Activated CD4-positive, CD25-positive, alpha-beta regulatory T cell treated with anti-CD3 and anti-CD28 coated beads, Interleukin-2, amount 50 U/mL, for 24 hours (primary cell): ENCODE data around the gene FBXL16.
"Not testable (repeated sequence)": the region's sequence is repeated elsewhere in the genome, so short reads cannot be mapped to it uniquely, and the experiment has no call there.

Experiments
- ATAC-seq, 2 donors: fragments of 150-1000 bp; cut with Tn5 transposase; one replicate each; pipeline ENCODE4 v1.10.0; 2021; ENCODE audit warnings: mild to moderate bottlenecking in 1 of 2, moderate library complexity in 1 of 2

FBXL16 gene

DNA sequence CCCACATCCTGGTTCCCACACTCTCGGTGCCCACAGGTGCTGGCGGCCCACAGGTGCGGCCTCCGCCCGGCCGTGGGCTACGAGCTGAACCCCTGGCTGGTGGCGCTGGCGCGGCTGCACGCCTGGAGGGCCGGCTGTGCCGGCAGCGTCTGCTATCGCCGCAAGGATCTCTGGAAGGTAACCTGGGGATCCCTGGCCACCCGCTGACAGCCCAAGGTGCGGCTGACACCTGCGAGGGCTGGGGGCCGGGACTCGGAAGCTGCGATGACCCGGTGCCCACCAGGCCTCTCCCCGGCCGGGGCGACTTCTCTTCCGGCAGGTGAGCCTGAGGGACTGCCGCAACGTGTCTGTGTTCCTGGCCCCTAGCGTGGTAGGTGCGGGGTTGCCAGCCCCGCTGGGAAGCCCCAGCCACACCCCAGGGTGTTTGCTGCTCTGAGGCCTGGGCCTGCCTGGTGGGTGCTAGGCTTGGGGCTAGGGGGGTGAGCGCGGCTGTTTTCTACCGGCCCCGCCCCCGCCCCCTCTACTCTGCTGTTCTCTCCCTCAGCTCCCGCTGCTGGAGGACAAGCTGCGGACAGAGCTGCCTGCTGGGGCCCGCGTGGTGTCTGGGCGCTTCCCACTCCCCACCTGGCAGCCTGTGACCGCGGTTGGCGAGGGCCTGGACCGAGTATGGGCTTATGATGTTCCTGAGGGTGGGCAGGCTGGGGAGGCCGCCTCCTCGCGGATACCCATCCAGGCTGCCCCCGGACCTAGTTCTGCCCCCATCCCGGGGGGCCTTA, 16.4 kb upstream of the FBXL16 start:
- ATAC-seq, result peak in 1 of 2 donors; percentile 0

- ATAC-seq, result peak; percentile 82 to 83
Measured at GRCh38 chr16:720990-721764, 15.6 kb upstream of the FBXL16 start, which contains the start of gene ANTKMT. Gene ANTKMT, plus strand, starts transcription at chr16:721146. Its CDS starts 129 bp downstream, at chr16:721275.

DNA sequence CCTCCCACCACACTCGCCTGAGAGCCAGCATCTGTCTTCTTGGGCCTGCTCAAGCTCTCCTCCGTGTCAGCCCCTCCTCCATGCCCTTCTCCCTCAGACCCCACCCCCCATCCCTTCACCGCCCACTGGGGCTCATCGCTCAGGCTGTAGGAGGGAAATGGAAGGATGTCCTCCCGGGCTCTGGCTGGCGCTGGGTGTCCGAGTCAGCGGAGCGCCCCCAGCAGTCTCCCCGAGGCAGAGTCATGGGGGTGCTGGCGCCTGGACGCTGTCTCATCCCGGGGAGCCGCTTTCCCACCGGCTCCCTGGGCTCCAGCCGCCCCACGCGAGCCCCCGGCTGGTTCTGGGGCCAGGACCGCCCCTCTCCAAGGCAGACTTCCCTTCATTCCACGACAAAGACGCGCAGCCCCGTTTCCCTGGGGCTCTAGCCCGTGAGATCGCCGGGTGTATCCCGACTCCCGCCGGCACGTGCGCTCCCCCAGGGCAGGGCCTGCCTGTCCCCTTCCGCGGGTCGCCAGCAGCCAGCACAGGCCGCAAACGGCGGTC, 14.9 kb upstream of the FBXL16 start:
- peak; percentile 19 to 25 for ATAC-seq

DNA sequence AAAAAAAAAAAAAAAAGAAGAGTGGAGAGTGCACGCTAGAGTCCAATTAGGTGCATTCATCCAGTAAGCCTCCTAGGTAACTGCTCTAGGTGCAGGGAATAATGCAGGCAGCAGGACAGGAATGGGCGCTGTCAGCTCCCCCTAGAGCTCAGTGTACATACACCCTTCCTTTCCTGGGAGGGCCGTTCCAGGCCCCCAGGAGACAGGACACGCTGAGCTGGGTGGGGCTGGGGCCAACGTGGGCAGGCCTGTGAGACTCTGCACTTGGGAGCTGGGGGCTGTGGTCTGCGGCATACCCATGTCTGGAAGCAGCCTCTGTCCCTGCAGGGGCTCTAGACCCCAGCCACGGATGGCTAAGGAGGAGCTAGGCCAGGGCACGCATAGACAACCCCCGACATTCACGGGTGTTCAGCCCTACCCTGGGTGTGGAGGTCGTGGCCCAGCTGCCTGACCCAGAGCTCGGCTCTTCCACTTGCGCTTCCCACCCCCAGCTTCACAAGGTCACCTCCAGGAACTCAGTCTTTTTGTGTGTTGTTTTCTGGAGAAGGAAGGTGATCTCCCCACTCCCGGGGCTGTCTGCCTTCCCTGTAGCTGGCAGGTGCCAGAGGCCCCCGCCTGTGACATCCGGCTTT, 14.3 kb upstream of the FBXL16 start:
- ATAC-seq, result no peak

DNA sequence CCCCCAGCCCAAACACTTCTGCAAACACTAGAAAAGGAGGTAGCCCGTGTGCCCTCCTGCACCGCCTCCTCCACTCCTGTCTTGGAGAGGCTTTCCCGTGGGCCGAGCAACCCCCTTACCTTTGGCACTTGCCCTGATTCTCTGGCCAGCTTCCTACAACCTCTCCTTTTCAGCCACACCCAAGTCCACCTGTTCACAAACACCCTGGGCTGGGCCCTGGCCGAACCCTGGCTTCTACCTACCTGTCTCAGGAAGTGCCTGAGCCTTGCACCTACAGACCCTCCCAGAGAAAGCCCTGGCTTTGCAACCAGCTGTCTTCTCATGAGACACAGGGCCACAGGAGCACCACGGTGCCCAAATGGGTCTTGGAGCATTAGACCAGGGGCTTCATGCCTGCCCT, 13.3 kb upstream of the FBXL16 start:
- ATAC-seq, result no peak

- ATAC-seq, result no peak
Measured at GRCh38 chr16:718389-718788, 12.8 kb upstream of the FBXL16 start.

- no peak for ATAC-seq
Measured at GRCh38 chr16:717450-718245, 12.0 kb upstream of the FBXL16 start.

- ATAC-seq, result no peak
Measured at GRCh38 chr16:716768-717325, 11.2 kb upstream of the FBXL16 start.

DNA sequence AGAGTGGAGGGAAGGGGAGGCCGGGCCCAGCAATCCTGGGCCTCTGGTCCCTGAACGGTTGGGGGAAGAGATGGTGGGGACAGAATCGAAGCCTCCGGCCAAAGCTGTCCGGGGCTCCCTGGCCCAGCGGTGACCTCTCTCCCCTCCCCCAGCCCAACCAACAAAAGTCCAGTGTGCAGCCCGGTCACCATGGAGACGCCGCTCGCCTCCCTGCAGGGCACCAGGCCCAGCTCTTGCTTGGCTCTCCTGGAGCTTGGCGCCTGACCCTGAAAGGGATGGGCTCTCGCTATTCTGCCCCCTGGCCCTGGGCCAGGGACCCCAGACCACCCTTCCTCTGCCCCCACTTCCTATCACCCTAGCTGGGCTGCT, 10.6 kb upstream of the FBXL16 start:
- no peak for ATAC-seq

- ATAC-seq, result peak; percentile 20 to 21
Measured at GRCh38 chr16:715477-716199, 10.0 kb upstream of the FBXL16 start.

DNA sequence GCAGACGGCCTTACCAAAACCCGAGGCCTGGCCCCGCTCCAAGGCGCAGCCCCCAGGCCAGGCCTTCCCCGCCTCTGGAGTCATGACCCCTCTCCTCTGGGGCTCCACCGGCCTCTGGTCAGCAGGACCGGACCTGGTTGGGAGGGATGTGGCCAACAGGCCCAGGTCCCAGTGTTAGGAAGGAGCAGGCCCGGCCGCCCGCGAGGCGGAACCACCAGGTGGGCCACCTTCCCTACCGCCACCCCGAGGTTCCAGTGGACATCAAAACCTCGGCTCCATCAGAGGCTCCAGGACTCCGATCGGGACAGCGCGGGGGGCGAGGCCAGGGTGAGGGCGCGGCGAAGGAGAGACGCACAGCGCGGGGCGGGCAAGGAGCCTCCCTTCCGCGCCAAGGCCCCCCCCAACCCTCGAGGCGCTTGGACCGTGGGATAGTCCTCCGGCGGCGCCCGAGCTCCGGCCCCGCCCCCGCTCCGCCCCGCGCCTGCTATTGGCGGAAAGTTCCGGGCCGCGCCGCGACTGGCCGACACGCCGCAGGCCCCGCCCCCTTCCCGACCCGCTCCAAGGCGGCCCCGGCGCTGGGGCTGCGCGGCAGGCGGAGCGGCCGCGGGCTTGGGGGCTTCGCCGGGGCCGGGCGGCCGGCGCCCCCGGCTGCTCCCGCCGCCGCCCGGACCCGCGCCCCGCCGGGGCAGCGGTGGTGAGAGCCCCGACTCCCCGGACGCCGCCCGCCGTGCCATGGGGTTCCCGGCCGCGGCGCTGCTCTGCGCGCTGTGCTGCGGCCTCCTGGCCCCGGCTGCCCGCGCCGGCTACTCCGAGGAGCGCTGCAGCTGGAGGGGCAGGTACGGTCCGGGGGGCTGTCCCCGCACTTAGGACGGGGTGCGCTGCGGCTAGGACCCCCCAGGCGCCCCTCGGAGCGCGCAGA, 9.2 kb upstream of the FBXL16 start, which contains the start of gene METRN:
Gene METRN (plus strand): TSS at position 561 of the 919 bp plus-strand sequence. CDS start 172 bp downstream, at position 733.
- ATAC-seq, result peak; percentile 86 to 89

- no peak for ATAC-seq
Measured at GRCh38 chr16:714079-714478, 8.5 kb upstream of the FBXL16 start.

DNA sequence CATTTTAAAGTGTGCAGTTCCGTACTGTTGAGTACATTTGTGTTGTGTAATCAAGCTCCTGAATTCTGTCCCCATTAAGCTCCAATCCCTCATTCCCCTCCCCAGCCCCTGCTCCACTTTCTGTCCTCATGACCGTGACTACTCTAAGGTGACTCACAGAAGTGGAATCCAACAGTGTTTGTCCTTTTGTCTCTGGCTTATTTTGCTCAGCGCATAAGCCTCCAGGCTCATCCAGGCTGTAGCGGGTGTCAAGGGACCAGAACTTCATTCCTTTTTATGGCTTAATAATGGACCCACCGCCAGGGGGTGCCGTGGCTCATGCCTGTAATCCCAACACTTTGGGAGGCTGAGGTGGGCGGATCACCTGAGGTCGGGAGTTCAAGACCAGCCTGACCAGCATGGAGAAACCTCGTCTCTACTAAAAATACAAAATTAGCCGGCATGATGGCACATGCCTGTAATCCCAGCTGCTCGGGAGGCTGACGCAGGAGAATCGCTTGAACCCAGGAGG, 7.2 kb upstream of the FBXL16 start:
- not testable (repeated sequence) for ATAC-seq

- peak; percentile 64 to 66 for ATAC-seq
Measured at GRCh38 chr16:711548-712320, 6.1 kb upstream of the FBXL16 start.

DNA sequence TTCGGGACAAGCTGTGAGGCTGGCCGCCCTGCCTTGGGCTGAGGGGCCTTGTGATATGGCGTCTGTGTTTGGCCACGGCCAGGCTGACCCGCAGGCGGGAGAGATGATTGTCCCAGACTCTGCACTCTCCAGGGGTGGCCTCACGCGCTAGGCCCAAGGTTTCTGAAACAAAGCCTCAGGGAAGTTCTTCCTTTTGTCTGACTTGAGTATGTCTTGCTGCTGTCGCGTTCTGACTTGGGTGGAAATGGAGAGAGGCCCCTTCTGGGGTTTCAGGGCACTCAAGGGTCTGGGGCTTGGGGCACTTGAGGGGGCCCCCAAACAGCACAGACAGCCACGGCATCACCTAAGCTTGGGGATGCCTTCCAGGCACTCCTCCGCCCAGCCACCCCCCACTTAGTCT, 5.5 kb upstream of the FBXL16 start:
- ATAC-seq, result no peak

DNA sequence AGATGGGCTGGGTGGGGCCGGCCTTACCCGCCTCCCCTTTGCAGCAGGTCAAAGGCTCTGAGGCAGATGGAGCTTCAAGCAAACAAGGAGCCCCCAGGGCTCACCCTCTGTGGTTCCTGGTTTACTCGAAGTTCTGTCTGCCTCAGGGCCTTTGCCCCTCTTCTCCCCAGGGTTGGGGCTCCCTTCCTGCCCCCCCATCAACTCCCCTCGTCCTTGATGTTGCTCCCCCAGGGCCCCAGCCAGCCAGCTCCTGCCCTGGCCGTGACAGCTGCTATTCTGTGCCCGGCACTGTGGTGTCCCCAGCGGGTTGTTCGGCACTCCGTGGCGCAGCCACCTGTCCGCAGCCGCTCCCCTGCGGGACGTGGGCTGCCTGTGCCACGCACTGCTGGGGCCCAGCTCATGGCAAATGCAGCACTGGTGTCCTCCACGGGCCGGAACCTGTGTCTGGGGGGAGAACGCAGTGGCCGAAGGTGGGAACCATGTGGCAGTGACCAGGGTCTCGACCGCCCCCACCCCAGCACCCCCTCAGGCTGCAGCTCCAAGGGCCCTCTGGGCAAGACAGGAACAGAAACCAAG, 5.0 kb upstream of the FBXL16 start:
- no peak for ATAC-seq

DNA sequence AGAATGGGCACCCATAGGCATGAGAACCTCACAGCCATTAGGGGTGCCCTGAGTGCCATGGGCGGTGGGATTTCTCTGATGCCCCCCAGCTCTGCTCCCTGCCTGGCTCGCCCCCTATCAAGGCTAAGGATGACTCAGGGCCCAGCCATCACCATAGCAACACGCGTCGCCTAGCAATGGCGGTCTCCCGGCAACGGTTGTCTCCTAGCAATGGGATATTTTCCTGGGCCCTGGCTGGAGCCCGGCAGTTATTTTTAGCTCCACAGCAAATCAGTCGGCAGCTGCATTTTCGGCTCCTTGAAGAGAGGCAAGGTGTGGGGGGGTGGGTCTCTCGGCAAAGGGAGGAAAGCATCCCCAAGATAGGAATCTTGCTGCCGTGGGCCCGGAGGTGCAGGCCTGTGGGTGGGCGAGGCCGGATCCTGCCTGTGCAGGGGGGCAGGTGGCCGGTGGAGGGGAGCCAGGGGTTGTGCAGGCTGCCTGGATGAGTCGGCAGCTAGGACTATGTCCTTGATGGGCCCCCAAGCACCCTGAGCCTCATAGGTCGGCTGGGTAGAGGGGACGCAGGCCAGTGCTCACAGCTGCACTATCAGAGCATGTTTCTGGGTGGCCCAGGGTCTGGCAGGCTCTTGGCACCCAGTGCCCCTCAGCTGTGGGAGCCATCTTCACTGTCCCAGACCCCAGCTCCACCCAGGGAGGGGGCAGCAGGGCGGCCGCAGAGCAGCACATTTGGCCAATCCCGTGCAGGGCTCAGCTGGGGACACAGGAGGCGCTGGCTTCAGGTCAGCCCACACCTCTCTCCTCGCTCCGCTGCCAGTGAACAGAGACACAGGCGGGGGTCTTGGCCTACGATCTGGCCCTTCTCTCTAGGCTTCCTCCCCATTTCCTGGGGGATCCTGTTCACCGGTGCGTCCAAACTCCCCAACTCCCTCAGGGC, 4.2 kb upstream of the FBXL16 start:
- no peak for ATAC-seq
